Tibial nerve (tissue), 4 donors: Measurements from ENCODE around the gene ZNF521.

Experiments used
- EP300 ChIP-seq, 2 donors: sonication (generic); formaldehyde crosslinking; IDR thresholded peaks; one replicate each; pipeline ENCODE4 v1.6.1; 2017; ENCODE audit warnings: antibody characterized with exemption in 2 of 2, mild to moderate bottlenecking in 1 of 2
- POLR2A ChIP-seq, 2 donors: fragments of 450-650 bp; IDR thresholded peaks; one replicate each; pipeline ENCODE4 v1.6.1; 2017; ENCODE audit warnings: antibody characterized with exemption in 2 of 2, mild to moderate bottlenecking in 2 of 2, moderate library complexity in 2 of 2
- TF ChIP-seq, protein P1 (sequence below), 5 experiments: fragments of 200-600 bp in 3 of 5; fragments of 450-650 bp in 2 of 5; sonication (generic) in 3 of 5; IDR thresholded peaks; one replicate each; pipeline ENCODE4 v1.5.1; 2016 to 2019; ENCODE audit warnings: antibody characterized with exemption in 5 of 5, mild to moderate bottlenecking in 3 of 5, moderate library complexity in 2 of 5

- TF ChIP-seq, protein P1, sequence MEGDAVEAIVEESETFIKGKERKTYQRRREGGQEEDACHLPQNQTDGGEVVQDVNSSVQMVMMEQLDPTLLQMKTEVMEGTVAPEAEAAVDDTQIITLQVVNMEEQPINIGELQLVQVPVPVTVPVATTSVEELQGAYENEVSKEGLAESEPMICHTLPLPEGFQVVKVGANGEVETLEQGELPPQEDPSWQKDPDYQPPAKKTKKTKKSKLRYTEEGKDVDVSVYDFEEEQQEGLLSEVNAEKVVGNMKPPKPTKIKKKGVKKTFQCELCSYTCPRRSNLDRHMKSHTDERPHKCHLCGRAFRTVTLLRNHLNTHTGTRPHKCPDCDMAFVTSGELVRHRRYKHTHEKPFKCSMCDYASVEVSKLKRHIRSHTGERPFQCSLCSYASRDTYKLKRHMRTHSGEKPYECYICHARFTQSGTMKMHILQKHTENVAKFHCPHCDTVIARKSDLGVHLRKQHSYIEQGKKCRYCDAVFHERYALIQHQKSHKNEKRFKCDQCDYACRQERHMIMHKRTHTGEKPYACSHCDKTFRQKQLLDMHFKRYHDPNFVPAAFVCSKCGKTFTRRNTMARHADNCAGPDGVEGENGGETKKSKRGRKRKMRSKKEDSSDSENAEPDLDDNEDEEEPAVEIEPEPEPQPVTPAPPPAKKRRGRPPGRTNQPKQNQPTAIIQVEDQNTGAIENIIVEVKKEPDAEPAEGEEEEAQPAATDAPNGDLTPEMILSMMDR (IDR thresholded peaks at IDR 0.05) = no peak
- TF ChIP-seq POLR2A (IDR thresholded peaks at IDR 0.05) = no peak
- TF ChIP-seq EP300 (IDR thresholded peaks at IDR 0.05) = no peak
Observed at GRCh38 chr18:25058521-25058920, 293.4 kb downstream of the ZNF521 start.
